HG03460 (cell line): ENCODE results near the gene PDE3B.
"Not testable (repeated sequence)": the region's sequence is repeated elsewhere in the genome, so short reads cannot be mapped to it uniquely, and the experiment has no call there.

Experiments
- ATAC-seq: cut with Tn5 transposase; IDR thresholded peaks from one replicate; pipeline ENCODE4 v1.9.1; 2021; ENCODE audit not compliant: unreplicated experiment

The PDE3B gene

GRCh38 chr11:14875163-14875562, 231.6 kb downstream of the PDE3B start:
- ATAC-seq, result no peak

DNA sequence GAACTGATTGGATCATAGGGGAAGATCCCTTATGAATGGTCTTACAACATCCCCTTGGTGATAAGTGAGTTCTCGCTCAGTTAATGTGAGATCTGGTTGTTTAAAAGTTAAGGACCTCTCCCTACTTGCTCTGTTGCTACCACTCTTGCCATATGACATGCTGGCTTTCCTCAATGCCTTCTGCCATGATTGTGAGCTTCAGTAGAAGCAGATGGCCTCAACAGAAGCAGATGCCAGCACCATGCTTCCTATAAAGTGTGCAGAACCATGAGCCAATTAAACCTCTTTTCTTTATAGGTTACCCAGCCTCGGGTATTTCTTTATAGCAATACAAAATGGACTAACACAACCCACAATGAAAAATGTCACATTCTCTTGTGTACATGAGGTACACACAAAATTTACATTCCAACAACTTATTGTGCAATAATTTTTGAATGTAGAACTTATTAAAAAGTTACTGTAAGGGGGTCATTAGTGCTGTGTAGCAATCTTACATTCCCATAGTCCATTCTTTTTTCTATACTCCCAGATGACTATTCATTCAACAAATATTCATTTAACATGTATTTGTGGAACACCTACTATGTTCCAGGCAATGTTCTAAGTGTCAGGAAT, 238.1 kb downstream of the PDE3B start:
- ATAC-seq, result no peak

DNA sequence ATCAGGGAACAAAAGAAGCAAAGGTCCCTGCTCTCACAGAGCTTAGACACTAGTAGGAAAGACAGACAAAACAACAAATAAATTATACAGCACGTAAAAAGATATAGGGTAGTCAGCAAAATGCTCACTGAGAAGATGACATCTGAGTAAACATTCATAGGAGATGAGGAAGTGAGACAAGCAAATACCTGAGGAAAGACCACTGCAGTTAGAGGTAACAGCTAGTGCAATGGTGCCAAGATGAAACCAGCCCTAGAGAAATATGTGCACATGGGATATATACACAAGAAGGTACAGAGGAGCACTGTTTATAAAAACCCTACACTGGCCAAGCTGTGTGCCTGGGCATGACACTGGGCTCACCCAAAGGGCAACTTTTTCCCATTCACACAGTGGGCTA, 238.6 kb downstream of the PDE3B start:
- no peak for ATAC-seq

GRCh38 chr11:14883683-14884082, 240.1 kb downstream of the PDE3B start:
- not testable (repeated sequence) for ATAC-seq

DNA sequence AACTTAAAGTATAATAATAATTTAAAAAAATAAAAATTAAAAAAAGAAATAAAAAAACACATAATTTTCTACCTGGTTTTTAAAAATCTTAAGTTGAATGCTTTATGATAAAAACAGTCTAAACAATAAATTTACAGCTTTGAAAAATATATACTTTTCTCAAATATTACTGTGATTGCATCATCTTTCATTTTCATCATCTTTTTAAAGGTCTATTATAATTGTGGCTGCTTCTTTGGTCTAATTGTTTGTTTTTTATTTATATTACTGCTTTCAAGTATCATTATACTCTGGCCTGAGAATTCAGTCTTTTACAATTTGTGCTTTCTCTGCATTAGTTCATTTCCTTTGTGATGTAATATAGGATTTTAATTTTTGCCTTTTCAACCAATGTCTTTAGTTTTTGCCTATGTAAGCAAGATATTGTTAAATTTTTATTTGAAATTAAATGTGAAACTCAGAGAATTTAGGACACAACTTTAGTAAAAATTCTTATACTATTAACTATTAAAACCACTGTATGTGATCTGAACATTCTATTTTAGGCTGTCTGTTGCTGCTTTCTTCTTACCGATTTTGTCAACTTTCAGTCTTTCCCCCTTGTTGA, 241.2 kb downstream of the PDE3B start:
- no peak for ATAC-seq

- ATAC-seq, result no peak
These were observed 242.9 kb downstream of the PDE3B start for GRCh38 chr11:14886513-14886912.

GRCh38 chr11:14891143-14892035, 247.8 kb downstream of the PDE3B start:
- peak; percentile 49 for ATAC-seq

DNA sequence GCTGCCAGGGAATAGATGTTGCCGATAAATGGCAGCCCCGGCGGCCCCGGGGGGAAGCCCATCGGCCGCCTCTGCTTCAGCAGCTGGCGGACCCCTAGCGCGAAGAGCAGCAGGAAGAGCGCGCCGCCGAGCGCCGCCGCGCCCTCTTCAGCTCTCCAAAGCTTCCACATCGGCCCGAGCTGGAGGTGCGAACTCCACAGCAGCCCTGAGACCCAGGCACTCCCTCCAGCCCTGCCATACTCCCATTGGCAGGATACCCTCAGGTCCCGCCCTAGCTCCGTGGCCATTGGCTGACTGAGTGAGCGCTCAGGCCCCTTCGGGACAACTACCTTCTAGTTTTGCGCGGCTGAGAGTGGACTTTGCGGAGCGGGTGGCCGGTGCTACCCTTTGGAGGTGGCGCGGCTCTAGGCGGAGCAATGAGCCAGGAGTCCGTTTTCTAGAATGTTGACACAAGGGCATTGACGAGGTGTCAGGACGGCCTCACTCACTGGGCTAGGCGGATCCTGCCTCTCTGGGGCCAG, 248.5 kb downstream of the PDE3B start, which contains the start of gene CYP2R1:
TSS of gene CYP2R1 (minus strand) at position 196 of the 521 bp plus-strand sequence. CDS start at position 170, 26 bp downstream.
- peak; percentile 92 for ATAC-seq

- ATAC-seq, result no peak
These were observed 249.0 kb downstream of the PDE3B start for GRCh38 chr11:14892577-14892976.

DNA sequence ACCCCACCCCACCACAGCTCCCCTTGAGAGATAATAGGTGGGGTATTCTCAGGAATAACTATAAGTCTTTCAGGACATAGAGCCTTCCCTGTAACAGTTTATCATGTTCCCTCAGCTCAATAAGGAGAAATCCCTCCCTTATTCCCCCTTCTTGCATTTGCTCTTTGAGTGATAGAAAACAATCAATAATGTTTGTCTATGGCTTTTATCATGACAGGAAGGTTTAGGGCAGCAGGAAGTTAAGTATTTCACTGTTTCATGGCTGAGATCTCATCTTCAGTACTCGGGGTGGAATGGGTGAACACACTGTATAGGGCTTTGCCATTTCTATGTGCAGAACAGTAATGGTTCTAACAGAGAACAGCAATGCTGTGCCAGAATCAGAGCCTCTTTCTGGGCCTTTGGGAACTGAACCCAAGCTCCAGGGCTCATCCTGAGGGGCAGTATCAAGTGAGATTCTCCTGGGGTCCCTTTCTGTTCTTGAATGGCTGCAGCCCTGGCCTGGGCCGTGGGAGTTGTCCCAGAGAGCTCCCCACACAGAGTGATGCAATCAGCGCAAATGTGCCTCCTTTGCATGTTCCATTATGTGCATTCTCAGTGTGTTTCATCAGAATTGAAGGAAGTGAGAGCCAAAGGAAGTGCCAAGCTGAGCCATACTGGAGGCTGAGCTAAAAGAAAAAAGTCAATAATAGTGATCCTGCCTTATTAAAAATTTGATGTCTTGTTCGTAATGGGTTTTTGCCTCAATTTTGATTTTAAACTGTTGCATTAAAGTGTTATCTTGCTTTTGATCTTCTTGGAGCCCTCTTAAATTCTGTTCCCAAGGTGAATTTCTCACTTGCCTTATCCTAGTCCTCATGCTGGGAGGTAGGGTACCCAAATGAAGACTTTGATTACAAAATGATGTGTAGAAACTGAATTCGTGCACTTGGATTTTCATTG, 251.3 kb downstream of the PDE3B start:
- ATAC-seq, result no peak

- no peak for ATAC-seq
These were observed 254.8 kb downstream of the PDE3B start for GRCh38 chr11:14898355-14898754.

- ATAC-seq, result no peak
These were observed 255.3 kb downstream of the PDE3B start for GRCh38 chr11:14898906-14899305.

DNA sequence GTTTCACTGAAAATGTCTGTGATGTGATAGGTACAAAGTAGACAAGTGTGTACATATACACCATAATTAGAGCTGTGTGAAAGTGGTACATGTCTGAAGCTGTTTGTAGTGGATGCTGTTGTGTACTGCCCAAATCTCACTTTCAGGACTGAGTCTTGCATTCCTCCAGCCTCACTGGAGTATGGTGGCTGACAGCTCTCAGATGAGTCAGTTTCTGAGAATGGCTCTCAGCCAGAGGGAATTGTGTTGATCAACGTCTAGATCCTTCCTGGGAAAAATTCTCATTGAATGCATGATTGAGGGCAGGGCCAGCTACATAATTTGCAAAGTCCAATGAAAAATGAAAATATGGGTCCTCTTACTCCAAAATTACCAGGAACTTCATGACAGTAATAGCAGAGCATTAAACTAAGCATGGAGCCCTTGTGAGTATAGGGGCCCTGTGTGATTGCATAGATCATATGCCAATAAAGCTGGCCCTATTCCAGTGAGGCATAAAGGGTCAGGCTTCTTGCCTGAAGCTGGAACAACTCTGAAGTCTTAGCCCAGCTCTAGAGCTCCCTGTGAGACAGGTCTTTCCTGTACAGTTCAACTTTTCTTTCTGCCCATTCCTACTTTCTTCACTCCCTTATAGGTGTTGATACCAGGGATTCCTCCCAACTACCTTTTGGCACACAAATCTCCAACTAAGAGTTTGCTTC, 259.2 kb downstream of the PDE3B start:
- no peak for ATAC-seq

DNA sequence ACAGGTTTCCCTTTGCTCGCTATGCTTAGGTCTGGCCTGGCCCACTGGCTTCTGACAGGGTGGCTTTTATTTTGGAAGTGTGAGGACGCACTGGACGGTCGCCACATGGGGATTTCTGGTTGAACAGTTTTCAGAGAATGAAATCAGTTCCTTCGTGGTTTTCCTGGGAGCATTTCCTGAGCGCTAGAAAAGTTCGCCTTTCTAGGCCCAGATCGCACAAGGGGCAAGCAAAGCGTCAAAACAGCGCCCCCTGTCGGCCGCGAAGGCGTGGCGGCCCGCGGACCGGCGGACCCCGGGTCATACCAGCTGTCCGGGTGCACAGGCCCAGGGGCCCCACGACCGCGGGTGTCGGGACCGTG, 261.1 kb downstream of the PDE3B start:
- ATAC-seq, result peak; percentile 43

DNA sequence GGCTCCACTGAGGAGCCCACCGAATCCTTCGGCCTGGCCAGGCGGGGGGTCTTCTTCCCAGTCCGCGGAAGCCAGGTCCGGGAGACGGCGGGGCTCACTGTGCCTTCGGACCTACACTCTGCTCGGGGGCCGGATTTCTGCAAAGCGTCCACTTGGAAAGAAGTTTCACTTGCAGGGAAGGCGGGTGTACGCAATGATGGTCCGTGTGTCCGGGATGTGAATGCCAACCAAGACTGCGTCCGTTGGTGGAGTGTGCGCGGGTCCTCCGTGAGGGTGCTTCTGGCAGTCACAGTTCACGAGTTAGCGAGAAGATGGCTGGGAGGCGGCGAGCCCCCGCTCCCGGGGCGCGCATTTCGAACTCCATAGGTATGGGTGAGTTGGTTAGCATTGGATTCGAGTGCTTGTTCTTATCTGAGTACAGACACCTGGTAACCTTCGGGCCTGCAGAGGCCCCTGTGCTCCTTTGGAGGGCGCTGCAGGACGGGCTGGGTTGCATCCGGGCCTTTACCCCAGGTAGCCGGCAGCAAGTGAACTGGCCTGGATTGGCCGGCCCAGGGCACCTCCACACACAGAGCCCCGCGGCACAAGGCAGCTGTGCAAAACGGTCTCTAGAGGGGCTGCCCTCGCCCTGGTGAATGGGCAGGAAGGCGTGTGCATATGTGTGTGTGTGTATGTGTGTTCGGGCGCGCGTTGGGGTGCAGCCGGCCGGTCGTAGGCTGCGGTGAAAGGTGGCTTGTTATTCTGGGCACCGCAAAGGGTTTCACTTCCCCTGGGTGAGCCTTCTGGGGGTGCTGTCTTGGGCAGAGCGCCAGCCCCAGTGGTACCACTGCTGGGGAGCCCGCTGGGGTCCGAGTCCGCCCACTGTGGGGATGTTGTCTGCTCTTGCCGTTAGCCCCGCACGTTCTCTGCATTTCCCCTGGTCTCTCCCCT, 261.8 kb downstream of the PDE3B start:
- ATAC-seq, result peak; percentile 64

- ATAC-seq, result no peak
These were observed 263.0 kb downstream of the PDE3B start for GRCh38 chr11:14906578-14906977.

DNA sequence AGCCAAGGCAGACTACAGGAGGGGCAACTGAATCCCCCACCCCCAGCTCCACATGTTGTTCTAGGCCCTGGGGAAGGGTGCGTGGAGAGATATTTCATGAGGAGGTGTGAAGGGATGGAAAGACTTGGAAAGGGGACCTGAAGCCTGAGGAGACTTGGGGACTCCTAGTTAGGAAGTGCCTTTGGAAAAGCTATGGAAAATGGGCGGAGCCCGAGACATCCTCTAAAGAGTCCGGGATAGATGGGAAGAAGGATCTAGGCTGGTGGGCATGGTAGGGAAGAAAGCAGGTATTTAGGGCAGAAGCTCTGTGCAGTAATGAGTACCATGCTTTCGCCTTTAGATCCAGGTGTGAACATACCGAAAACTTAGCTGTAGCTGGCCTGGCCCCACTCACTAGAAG, 263.4 kb downstream of the PDE3B start:
- ATAC-seq, result no peak

DNA sequence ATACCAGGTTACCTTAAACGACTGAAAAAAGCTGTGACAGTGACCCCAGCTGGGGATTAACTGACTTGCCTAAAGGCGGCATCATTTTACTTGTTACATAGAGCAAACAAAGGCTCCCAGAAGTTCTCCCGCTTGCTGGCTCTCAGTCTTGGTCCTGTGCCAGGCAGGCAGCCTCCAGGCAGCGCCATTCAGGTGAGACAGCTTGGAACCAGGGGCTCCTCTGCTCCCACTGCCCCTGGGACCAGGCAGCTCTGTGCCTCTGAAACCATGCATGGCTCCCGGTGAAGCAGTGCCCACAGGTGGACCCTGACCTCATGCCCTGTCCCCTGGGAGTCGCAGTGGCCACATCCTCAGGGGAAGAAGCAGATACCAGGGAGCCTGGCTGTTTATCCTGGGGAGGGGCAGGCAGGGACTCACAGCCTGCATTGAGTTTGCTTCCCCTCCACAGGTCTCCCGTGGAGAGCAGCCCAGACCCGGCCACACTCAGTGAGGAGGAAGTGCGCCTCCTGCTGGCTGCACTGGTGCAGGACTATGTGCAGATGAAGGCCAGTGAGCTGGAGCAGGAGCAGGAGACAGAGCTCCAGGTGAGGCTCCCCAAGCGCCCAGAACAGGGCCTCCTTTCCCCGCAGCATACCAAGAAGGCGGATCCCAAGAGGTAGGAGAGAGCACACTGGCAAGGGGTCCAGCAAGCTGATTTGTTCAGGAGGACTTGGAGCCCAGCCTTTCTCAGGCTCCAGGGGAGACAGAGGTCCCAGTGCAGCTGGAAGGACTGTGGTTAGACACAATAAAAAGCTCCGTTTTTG, 264.0 kb downstream of the PDE3B start:
- peak; percentile 43 for ATAC-seq
